C4-2B (cell line): ENCODE measurements around the gene KIF26B.

Experiments used
- H3K27ac ChIP-seq: fragments of 450-650 bp; 2 replicates; pipeline ENCODE4 v1.5.1; 2017
- CTCF ChIP-seq: fragments of 450-650 bp; conservative IDR thresholded peaks from 2 replicates; pipeline ENCODE4 v1.5.1; 2017; ENCODE audit warnings: mild to moderate bottlenecking
- ZFX ChIP-seq: fragments of 450-650 bp; IDR thresholded peaks from 2 replicates; pipeline ENCODE4 v1.6.1; 2017

The KIF26B gene

GRCh38 chr1:245200146-245200545, 45.4 kb downstream of the KIF26B start:
- no peak overlapping the region for H3K27ac ChIP-seq
- no peak for TF ChIP-seq CTCF
- TF ChIP-seq ZFX, result no peak

GRCh38 chr1:245201201-245201600, 46.4 kb downstream of the KIF26B start:
- H3K27ac ChIP-seq, result no peak overlapping the region
- no peak for TF ChIP-seq CTCF
- TF ChIP-seq ZFX, result no peak

- no peak overlapping the region for H3K27ac ChIP-seq
- no peak for TF ChIP-seq ZFX
- no peak for TF ChIP-seq CTCF
Measured at GRCh38 chr1:245201827-245202226, 47.0 kb downstream of the KIF26B start.

- TF ChIP-seq CTCF, result no peak
- no peak for TF ChIP-seq ZFX
- no peak overlapping the region for H3K27ac ChIP-seq
Measured at GRCh38 chr1:245205396-245205795, 50.6 kb downstream of the KIF26B start.

- TF ChIP-seq ZFX, result no peak
- no peak for TF ChIP-seq CTCF
Measured at GRCh38 chr1:245205864-245206263, 51.1 kb downstream of the KIF26B start.

GRCh38 chr1:245207056-245207638, 52.4 kb downstream of the KIF26B start:
- no peak for TF ChIP-seq CTCF
- no peak for TF ChIP-seq ZFX
- H3K27ac ChIP-seq, result no peak overlapping the region

More at GRCh38 chr1:245205864-245206263, 51.1 kb downstream of the KIF26B start:
- H3K27ac ChIP-seq, result no peak overlapping the region

- H3K27ac ChIP-seq, result no peak overlapping the region
- TF ChIP-seq CTCF (no peak), ZFX (no peak)
Measured at GRCh38 chr1:245207801-245208200, 53.0 kb downstream of the KIF26B start.
